ENCODE data around the gene TPRG1. TPM values are rescaled to one million over a fixed set of nuclear protein-coding genes. Genes with fewer than 3 reads are reported as not detected.

Gene TPRG1
- total and polyA plus RNA-seq, 2 donors (not counting 3 experiments of a cell fraction or from before 2014, with no cell fraction given), result 0.30 TPM; not detected in 1

GRCh38 chr3:189360291-189360690 is 188.5 kb downstream of the TPRG1 start:
- H3K36me3 ChIP-seq (ENCODE audit: control insufficient read depth in 2 of 2, extremely low read depth in 1 of 2, insufficient read depth in 2 of 2, low read length in 2 of 2), result no peaks in the 10 kb centered on the region
- no peak overlapping the region for H2AFZ ChIP-seq (ENCODE audit: low read depth, low read length)
- dilution Hi-C loops (cut with MboI; ENCODE audit: extremely low pct_ligation_motif_present, low sequenced_read_pairs) (no loop called here), intact Hi-C loops (cut with micrococcal nuclease) (no loop called here)
- no peak for FAIRE-seq
- H3K27ac ChIP-seq (ENCODE audit: insufficient read depth, low read depth, low read length), result no peak overlapping the region
- H3K4me2 ChIP-seq (ENCODE audit: insufficient read depth, low read length), result no peak overlapping the region
- no peak for DNase-seq (ENCODE audit: low read depth, low spot score)
- no peak for TF ChIP-seq JUN (IDR thresholded peaks at IDR 0.05; ENCODE audit: borderline replicate concordance, insufficient read depth, insufficient read length, low read depth)
- TF ChIP-seq FOS (IDR thresholded peaks at IDR 0.05; ENCODE audit: borderline replicate concordance, insufficient read depth, low read length), result no peak
- TF ChIP-seq, protein P1, sequence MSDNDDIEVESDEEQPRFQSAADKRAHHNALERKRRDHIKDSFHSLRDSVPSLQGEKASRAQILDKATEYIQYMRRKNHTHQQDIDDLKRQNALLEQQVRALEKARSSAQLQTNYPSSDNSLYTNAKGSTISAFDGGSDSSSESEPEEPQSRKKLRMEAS (IDR thresholded peaks at IDR 0.05; ENCODE audit: insufficient read depth, insufficient read length), result no peak
- TF ChIP-seq MYC (IDR thresholded peaks at IDR 0.05; ENCODE audit: low read depth, low read length), result no peak
- no peaks in the 10 kb centered on the region for H3K9me1 ChIP-seq (replicated peaks; ENCODE audit: control insufficient read depth, extremely low read depth, insufficient read depth, low read length)
- ChIA-PET POLR2A (no interaction called here), CTCF (no interaction called here)
- H4K20me1 ChIP-seq (replicated peaks; ENCODE audit: control insufficient read depth, extremely low read depth, insufficient read depth, low read length), result no peaks in the 10 kb centered on the region
- H3K27me3 ChIP-seq (ENCODE audit: control insufficient read depth in 2 of 2, insufficient read depth in 2 of 2, low read length in 2 of 2), result no peaks in the 10 kb centered on the region
- H3K9ac ChIP-seq (replicated peaks; ENCODE audit: extremely low read depth, insufficient read depth, low read length), result no peak overlapping the region
- no peaks in the 10 kb centered on the region for H3K79me2 ChIP-seq (ENCODE audit: control insufficient read depth, insufficient read depth, low read length)
- no TSS peak for BruUV-seq (replicated peaks)
- H3K9me3 ChIP-seq (replicated peaks; ENCODE audit: control insufficient read depth, insufficient read depth, low read length), result peaks cover 2% of the 10 kb centered on the region
- H3K4me1 ChIP-seq (ENCODE audit: control insufficient read depth, extremely low read depth, insufficient read depth, low read length), result no peaks in the 10 kb centered on the region
- no peak overlapping the region for H3K4me3 ChIP-seq (replicated peaks in 1 of 3; ENCODE audit: insufficient read depth in 1 of 3, low read depth in 1 of 3, low read length in 3 of 3)

DNA sequence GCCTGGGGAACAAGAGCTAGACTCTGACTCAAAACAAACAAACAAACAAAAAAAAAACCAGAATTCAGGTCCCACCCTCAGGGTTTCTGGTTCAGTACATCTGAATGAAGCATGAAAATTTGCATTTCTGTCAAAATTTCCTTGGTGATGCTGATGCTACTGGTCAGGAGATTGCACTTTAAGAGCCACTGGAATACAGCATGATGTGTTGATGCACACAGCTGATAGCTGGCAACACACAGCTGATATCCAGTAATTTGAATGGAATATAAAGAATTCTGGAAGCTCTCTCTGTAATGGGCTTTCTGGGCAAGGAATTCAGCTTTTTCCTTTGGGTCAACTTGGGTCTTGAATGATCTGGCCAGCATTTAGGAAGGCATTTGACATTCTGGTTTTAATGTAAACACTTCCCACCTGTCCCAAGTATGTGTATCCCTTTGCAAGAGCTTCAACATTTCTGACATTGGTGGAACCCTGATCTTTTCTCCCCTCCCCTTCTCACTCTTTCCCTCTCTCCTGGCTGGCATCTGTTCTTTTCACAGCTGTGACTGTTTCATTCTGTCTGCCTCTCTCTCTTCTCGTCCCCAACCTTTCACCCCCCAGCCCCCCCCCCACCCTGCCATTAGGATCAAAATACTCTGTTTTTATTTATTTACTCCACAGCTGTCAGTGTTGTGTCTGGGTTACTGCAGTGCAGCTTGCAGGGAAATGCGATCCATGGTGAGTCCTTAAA is 189.5 kb downstream of the TPRG1 start:
- POLR2A ChIA-PET, result no interaction called here
- no peaks in the 10 kb centered on the region for H4K20me1 ChIP-seq (replicated peaks; ENCODE audit: control insufficient read depth, extremely low read depth, insufficient read depth, low read length)
- H3K79me2 ChIP-seq (ENCODE audit: control insufficient read depth, insufficient read depth, low read length), result no peaks in the 10 kb centered on the region
- H3K27ac ChIP-seq (ENCODE audit: insufficient read depth, low read depth, low read length), result no peak overlapping the region
- H3K9me3 ChIP-seq (replicated peaks; ENCODE audit: control insufficient read depth, insufficient read depth, low read length), result no peaks in the 10 kb centered on the region
- TF ChIP-seq MYC (IDR thresholded peaks at IDR 0.05; ENCODE audit: low read depth, low read length) (no peak), JUN (IDR thresholded peaks at IDR 0.05; ENCODE audit: borderline replicate concordance, insufficient read depth, insufficient read length, low read depth) (no peak), POLR2A (IDR thresholded peaks at IDR 0.05; ENCODE audit: low read depth, low read length) (no peak)
- H3K9ac ChIP-seq (replicated peaks; ENCODE audit: extremely low read depth, insufficient read depth, low read length), result no peak overlapping the region
- intact Hi-C loops (cut with micrococcal nuclease), result no loop called here
- no peaks in the 10 kb centered on the region for H3K4me1 ChIP-seq (ENCODE audit: control insufficient read depth, extremely low read depth, insufficient read depth, low read length)
- no peaks in the 10 kb centered on the region for H3K9me1 ChIP-seq (replicated peaks; ENCODE audit: control insufficient read depth, extremely low read depth, insufficient read depth, low read length)
- DNase-seq (ENCODE audit: low read depth, low spot score) (no peak), FAIRE-seq (no peak)
- no peaks in the 10 kb centered on the region for H3K27me3 ChIP-seq (ENCODE audit: control insufficient read depth in 2 of 2, insufficient read depth in 2 of 2, low read length in 2 of 2)
- dilution Hi-C loops (cut with MboI; ENCODE audit: extremely low pct_ligation_motif_present, low sequenced_read_pairs), result no loop called here
- H3K36me3 ChIP-seq (ENCODE audit: control insufficient read depth in 2 of 2, extremely low read depth in 1 of 2, insufficient read depth in 2 of 2, low read length in 2 of 2), result no peaks in the 10 kb centered on the region
- BruUV-seq (replicated peaks), result no TSS peak
- H3K4me3 ChIP-seq (replicated peaks in 1 of 3; ENCODE audit: insufficient read depth in 1 of 3, low read depth in 1 of 3, low read length in 3 of 3), result no peak overlapping the region
- H3K4me2 ChIP-seq (ENCODE audit: insufficient read depth, low read length), result no peak overlapping the region
- H2AFZ ChIP-seq (ENCODE audit: low read depth, low read length), result no peak overlapping the region
- CTCF ChIA-PET, result no interaction called here

Measured in endothelial cell of umbilical vein (primary cell).